Activated CD4-positive, alpha-beta T cell treated with anti-CD3 and anti-CD28 coated beads, Interleukin-10, Interleukin-2, amounts not matched to agents 100 ng/mL and 50 ng/mL, durations not matched to agents 16 hours and 8 hours (primary cell): ENCODE results near the gene MCAT.
A peak's percentile ranks its signal among the peaks of the same experiment; 100 is the strongest.
"Not testable (repeated sequence)": the region's sequence is repeated elsewhere in the genome, so short reads cannot be mapped to it uniquely, and the experiment has no call there.

Source experiments
- DNase-seq: peaks from one replicate; pipeline ENCODE4 v3.0.0-alpha.2; 2020

Gene MCAT

DNA sequence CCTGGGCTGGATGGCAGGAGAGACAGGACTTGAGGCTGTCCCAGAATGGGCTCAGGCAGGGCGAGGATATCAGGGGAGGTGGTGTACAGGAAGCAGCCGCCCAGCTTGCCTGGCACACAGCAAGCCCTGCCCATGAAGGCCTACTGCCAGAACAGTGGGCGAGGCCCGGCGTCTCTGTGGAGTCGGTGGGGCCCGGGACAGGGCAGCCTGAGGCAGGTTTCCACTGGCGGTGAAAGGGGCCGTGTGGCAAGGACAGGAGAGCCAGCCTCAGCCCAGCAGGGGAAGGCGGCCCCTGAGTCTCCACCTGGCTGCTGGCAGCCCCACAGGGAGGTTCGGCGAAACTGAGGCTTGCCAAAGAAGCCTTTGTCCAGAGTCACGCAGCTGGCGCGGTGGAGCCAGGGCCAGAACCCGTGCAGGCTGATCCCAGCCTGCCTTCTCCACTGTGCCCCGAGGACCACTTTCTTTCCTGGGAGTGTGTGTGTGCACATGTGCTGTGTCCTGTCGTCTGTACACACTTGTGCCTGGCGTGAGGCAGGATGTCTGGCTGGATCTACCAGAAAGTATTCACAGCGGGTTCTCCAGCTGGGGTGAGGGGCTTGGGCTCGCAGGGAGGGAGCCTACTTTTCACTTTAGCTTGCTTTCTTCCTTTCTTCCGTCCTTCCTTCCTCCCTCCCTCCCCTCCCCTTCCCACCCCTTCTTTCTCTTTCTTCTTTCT, 9.3 kb upstream of the MCAT start:
- DNase-seq = peak; percentile 73

DNA sequence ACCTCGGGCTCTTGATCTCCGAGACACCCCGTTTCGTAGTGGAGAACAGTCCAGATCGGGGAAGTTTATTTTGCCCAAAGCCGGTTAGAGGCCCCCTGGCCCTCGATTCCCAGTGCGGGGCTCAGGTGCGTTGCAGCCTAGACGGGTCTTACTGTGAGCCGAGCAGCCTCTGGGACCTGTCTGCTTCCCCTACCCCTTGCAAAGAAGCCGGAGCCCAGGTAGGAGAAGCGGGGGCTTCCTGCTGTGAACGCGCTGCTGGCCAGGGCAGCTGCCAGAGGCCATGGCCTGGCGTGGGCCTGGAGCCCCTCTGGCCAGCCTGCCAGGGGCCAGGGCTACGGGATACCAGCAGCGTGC, 8.8 kb upstream of the MCAT start:
- DNase-seq = no peak

DNA sequence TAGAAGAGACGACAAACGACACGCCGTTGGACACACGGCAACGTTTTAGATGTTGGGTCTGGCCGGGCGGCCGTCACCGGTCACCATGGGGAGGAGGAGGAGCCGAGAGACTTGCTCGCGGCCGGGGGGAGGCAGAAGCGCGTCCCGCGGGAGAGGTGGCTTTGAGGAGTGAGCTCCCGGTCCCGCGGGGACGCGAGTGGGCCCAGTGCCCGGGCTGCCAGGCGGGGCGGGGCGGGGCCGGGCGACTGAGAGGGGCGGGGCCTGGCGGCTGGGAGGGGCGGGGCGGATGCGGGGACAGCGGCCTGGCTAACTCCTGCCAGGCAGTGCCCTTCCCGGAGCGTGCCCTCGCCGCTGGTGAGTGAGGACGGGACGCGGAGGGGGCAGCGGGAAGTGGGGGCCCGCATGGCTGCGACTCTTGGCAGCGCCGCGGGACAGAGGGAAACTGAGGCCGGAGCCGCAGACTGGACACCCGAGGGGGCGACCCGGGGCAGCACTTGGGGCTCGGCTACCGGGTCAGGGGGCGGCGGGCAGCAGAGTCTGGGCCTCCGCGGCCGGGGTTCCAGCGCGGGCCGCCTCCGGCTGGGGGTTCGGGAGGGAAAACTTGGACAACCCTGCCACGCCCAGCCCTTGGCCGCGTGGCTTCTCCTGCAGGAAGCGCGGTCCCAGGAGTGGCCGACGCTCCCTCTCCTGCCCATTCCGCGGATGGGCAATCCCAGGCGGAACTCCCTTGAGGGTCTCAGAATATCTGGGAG, 8.2 kb upstream of the MCAT start, which contains the start of gene TSPO:
Gene TSPO, plus strand, starts transcription at position 309 of the 752 bp plus-strand sequence. CDS start 7,680 bp downstream, outside the sequence.
- peak; percentile 67 for DNase-seq

DNA sequence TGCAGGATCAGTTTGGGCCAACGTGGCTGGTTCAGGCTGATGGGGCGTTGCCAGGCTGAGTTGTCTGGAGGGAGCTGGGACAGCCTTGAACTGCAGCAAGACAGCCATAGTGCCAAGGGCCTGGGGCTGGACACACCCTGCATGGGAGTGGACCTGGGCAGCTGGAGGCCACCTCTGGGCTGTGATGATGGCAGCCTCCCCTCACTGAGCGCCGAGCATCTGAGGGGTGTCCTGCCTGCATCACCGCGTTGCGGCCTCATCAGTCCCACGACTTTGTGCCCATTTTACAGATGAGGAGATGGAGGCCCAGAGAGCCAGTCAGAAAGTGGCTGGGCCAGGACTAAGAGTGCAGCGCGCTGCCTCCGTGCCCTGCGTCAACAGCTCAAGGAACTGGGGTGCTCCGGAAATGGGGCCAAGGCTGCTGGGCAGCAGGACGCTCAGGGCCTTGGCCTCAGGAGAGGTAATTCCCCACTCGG, 7.6 kb upstream of the MCAT start:
- DNase-seq = no peak

DNA sequence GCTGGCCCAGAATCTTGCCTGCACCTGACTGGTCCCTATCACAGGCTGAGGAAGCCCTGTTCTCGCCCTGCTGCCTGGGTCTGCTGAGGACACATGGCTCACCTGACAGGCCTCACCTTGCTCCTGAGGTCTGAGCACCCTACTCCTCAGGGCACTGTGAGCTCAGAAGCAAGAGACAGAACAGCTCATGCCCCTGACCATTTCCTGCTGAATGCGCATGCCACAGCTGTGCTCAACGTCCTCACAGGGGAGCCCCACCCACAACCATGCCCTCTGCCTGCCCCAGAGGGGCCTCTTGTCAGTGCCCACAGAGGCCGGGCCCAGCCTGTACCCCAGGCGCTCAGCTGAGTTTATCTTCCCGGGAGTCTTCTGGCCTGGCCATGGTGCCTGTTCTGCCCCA, 5.4 kb upstream of the MCAT start:
- peak; percentile 23 for DNase-seq

DNA sequence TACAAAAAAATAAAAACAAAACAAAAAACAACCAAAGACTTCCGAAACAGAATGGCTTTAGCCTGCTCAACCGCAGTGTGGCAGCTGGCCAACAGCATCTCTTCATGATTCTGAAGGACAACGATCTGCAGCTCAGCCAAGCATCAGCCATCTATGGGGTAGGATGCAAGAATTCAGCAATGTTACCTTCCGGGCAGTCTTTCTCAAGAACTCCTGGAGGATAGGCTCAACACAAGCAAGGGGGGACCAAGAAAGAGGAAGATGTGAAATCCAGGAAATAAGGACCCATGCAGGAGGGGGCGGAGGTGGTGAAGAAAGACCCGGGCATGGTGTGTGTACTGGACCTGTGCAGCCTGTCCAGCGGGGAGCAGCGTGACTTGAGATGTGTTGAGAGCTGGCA, 4.6 kb upstream of the MCAT start:
- no peak for DNase-seq

DNA sequence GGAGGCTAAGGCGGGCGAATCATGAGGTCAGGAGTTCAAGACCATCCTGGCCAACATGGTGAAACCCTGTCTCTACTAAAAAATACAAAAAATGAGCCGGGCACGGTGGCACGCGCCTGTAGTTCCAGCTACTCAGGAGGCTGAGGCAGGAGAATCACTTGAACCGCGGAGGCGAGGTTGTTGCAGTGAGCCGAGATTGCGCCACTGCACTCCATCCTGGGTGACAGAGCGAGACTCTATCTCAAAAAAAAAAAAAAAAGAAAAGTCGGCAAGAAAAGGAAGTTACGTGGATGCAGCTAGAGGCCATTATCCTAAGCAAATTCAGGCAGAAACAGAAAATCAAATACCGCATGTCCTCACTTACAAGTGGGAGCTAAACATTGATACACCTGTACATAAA, 3.1 kb upstream of the MCAT start:
- not testable (repeated sequence) for DNase-seq

DNA sequence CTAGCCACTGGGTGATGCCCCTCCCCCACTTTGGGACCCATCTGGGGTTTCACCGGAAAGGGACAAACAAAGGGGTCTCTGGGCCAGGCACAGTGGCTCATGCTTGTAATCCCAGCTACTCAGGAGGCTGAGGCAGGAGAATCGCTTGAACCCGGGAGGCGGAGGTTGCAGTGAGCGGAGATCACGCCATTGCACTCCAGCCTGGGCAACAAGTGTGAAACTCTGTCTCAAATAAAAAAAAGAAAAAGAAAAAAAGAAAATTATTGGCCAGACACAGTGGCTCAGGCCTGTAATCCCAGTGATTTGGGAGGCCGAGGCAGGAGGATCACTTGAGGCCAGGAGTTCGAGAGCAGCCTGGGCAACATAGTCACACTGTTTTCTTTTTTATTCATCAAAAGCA, 2.2 kb upstream of the MCAT start:
- DNase-seq = not testable (repeated sequence)

DNA sequence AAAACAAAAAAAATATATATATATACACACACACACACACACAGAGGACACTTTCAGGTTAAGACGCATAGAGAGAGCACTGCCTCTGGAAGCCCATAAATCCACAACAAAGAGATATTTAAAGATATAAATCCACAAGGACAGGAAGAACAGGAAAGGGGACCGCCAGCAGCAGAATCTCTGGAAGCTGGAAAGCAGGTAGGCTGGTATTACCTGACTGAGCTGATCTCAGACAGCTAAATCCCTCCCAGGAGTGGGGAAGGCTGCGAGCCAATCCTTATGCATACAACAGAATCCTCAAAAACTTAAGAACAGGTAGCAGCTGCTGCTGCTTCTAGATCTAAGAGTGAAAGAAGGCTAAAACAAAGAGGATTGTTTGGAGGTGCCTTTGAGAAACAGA, 1.8 kb upstream of the MCAT start:
- DNase-seq = no peak

DNA sequence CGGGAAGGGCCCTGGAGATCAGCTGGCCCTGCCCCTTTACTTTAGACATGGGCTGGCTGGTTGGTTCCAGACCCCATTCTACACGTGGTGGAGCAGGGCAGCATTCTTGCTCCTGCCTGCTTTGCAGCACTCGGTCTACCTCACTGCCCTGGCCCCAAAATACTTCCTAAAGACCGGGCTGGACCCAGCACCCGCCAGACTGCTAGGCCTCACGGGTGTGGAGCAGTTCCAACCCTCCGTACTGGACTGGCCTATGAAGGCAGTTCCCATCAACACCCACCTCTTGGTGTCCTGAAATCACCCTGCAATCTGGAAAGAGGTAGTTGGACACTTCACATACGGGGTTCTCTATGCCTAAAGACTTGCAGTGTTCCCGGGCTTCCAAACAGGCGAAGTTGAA, 6.4 kb downstream of the MCAT start:
- DNase-seq = no peak

DNA sequence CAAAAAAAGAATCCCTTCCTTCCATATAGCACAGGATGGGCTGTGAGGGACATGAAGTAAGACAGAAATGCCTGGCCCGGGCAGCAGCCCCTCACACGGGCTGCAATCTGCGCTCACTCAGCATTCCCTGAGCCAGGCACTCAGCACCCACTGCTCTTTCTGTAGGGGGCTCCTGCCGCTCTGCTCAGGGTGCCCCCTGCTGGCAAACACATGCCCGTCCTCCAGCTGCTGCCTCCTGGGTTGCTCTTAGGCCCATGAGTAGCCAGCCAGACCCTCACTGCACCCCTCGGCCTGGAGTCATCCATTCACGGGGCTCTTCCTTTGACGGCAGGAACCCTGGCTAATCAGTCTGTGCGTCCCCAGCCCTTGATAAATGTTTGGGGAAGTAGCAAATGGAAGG, 6.9 kb downstream of the MCAT start:
- peak; percentile 45 for DNase-seq

DNA sequence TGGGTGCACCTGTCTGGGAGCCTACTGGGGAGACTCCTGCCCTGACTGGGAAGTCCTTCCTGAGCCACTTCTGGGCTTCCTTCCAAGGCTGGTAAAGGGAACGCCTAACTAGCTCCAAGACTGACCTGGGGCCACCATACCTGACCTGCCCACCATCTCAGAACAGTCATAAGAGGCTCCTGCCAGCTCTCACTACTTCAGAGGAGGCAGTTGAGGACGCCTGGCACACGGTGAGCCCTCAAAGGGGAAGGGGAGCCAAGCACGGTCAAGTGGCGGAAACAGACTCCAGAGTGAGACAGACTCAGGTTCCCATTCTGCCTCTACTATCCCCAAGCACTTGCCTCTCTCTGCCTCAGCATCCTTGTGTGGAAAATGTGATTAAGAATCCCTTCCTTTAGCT, 7.6 kb downstream of the MCAT start:
- no peak for DNase-seq

DNA sequence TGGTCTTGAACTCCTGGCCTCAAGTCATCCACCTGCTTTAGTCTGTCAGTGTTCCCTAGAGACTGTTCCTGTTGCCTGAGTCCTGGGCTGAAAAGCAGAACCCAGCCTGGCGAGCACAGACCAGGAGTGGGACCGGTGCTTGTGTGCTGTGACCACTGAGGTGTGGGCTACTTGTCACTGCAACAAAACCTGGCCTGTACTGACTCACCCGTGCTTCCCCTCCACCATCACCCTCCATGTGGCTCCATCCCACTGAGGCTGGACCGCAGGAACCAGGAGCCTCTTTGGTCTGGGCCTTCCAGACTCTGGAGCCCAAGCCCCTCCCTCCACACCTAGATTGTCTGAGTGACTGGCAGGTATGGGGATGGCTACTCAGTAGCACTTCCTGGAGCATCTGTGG, 8.6 kb downstream of the MCAT start:
- no peak for DNase-seq

DNA sequence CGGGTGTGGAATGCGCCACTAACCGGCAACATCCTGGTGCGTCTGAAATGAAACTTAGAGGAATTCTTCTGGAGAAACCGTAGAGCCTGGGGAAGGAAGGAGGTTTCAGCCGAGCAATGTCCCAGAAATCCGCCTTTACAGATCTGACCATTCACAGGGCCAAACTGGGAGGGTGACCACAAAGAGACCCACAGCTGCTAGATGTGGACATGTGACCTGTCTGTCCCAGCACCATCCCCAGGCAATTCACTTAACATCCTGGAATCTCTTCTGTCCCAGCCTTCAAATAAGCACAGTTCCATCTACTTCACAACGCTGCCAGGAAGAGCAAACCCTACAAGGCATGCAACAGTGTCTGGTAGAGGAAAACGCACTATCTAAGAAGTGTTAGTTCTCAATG, 9.8 kb downstream of the MCAT start:
- no peak for DNase-seq

DNA sequence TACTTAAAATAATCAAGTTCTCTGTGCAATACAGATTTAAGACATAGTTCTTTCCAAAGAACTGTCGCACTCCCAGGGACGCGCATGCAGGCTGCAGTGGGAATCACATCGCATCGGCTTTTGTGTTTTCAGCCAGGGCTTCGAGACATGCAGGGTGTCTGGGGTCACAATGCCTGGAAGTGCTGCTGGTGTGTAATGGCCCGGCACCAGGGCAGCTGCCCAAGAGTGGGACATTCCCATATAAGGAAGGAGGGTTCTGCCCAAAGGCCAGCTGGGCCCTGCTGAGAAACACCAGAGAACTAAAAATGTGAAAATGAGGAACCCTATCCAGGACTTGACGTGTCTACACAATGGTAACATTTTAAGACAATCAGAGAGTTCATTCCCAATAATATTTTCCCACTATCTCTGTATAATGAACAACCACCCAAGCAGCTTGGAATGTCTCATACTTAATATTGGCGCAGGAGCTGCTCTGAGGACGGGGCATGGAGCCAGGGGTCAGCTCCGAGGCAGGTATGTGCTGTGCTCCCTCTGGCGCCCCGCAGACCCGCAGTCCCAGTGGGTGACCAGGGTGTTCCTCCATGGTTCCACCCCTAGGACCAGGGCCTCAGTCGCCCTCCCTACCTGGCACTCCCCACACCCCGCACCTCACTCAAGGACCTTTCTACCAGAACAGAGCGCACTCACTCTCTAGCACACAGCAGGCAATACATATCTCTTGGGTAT, 11.3 kb downstream of the MCAT start:
- DNase-seq = no peak

DNA sequence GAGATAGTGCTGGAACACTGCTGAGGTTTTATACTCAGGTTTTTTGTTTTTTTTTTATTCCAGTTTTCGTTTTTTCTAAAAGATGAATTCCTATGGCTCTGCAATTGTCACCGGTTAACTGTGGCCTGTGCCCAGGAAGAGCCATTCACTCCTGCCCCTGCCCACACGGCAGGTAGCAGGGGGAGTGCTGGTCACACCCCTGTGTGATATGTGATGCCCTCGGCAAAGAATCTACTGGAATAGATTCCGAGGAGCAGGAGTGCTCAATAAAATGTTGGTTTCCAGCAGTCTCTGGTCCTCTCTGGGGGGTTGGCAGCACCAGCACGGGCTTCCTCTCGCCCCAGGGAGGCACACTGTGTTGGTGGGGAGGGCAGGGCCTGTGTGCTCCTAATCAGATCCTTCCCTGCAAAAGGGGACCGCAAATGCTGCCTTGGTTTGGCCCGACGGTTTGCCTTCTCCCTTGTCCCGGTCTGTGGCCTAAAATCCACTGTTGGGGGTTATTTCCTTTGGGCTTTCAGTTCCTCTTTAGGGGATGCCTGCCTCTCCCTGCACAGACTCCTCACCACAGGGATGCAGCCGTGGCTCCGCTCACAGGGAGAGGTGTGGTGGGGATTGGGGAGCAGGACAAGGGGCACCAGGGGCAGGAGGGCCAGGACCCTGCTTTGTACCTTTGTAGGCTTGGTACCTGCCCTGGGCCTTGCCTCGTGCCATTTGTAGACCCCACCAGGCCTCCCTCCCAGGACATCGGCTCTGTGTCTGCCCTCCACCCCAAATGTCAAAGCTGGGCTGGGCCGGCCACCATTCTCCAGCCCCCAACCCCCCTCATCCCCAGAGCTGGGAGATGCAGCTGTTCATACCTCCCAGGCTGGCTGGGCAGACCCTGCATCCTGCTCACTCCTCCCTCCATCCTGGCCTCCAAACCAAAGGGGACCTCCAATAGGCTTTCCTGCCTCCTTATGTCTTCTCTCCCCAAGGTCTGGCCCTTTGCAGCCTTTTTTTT, 13.5 kb downstream of the MCAT start:
- DNase-seq = no peak

DNA sequence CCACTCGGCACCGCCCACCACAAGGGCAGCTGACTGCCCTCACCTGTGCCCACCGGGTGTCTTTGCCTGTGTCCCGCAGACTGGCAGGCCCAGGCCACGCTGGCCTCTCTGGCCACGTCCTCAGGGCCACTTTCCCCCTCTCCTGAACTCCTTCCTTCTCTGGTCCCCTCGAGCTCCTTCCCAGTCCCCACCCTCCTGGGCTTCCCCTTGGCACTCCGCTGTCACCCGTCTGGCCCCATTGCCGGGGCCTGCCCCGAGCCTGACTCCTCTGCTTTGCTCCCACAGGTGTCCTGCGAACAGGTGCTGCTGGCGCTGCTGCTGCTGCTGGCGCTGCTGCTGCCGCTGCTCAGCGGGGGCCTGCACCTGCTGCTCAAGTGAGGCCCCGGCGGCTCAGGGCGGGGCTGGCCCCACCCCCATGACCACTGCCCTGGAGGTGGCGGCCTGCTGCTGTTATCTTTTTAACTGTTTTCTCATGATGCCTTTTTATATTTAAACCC, 14.2 kb downstream of the MCAT start:
- DNase-seq = no peak

DNA sequence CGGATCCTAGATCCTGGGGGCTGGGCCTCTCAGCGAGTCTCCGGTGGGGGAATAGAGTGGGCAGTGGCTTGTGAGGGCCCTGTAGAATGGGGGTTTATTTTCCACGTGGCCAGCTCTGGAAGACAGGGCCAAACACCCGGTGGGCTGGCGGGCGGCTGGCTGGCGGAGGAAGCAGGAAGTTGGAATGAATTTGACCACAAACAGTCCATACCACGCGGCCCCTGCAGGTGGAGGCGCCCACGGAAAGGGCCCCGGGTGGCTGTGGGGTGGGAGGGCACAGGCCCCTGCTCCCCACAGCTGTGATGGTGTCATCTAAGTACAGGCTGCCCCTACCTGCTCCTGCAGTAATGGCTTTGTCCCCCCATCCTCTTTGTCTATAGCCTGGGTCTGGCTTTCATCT, 15.1 kb downstream of the MCAT start:
- no peak for DNase-seq

DNA sequence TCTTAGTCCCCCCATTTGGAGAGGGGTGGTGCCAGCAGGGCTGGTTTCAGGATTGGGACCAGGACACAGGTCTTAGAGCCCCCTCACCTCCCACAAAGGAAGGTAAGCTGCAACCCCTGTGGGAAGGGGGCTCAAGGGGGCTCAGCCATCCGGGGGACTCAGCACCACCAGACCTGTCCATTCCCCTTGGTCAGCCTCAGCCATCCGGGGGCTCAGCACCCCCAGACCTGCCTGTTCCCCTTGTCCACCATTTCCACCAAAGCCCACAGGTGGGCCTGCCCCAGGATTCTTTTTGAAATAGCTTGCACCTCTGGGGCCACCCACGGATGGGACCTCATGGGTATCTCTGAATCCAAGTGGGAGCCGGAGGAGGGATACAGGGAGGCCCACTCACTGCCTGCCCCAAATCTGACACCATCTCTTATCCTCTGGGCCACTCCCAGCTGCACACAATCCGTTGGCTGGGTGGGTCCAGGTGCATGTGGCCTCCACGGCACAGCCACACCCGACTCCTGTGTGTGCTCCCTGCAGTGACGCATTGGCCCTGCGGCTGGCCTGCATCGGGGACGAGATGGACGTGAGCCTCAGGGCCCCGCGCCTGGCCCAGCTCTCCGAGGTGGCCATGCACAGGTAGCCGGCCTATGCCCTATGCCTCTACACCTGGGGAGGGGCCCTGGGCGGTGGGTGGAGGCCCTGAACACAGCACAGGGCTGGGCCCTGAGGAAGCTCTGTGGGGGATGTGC, 15.9 kb downstream of the MCAT start:
- no peak for DNase-seq

DNA sequence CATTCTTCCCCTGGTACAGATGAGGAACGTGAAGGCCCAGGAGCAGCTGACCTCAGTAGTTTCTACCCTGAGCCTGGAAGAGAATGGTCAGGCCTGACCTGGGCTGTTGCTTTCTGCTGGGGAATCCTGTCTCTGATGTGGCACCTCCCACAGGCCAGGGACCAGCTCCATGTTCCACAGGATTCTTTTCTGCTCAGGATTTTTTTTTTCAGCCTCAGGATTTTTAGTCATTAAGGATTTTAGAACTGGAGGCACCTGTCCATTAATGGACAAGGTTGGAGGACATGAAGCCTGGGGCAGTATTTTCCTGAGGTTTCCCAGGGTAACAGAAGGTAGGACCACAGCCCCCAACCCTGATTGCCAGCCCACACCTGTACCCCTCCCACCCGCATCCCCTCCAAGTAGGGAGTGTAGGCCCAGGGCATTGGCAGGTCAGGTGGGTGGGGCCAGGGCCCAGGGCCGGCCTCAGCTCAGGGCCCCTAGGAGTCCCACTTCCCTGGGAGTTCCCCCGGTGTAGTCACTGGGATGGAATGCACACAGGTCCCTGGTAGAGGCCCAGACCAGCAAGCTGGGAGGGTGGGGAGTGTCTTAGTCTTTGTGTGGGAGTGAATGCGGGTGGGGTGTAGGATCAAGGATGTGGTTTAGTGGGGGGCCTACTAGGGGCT, 16.6 kb downstream of the MCAT start:
- no peak for DNase-seq

DNA sequence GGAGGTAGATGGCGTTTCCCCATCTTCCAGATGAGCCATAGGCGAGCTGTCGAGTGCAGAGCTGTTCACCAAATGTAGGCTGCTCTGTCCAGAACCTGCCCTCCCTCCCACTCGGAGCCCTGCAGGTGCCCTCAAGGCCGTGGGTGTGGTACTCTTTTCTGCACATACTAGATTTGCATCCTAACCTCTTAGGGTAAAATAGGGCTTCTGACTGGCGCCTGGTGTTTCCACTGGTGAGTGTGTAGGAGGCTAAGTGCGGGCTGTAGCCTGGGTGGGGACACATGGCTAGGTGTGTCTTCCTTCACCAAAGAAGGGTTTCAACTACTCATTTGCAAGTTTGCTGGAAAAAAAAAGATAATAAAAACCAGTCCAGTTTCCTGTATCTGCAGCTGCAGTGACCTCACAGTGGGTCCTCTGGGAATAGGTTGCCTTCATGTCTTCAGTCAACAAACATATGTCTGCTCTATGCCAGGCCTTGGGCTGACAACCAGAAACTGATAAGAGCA, 24.2 kb downstream of the MCAT start:
- DNase-seq = no peak
